HG02678 (cell line): ENCODE data around the gene FAT1.

ENCODE experiments used
- ATAC-seq: cut with Tn5 transposase; IDR thresholded peaks from one replicate; pipeline ENCODE4 v1.9.1; 2021; ENCODE audit warnings: mild to moderate bottlenecking, moderate library complexity; ENCODE audit not compliant: unreplicated experiment

FAT1 gene

DNA sequence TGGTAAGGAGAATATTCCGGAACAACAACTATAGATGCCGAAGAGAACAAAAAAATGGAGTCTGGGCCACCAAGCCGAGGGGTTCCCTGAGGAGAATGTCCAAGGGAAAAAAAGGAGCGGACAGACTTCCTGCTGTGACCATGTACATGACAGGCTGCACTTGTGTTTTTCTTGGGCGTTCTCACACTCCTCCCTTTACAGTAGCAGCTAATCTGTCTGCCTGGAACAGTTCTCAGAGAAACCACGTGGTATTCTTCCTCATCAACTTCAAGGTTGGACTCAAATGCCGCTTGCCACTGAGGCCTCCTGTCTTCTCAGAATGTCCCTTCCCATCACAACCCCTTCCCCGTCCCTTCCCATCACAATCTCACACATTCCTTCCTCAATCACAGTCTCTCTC, 137.5 kb downstream of the FAT1 start:
- ATAC-seq = no peak

GRCh38 chr4:186584912-186585311, 138.7 kb downstream of the FAT1 start:
- ATAC-seq = no peak

- ATAC-seq = no peak
Measured at GRCh38 chr4:186581421-186581820, 142.2 kb downstream of the FAT1 start.

DNA sequence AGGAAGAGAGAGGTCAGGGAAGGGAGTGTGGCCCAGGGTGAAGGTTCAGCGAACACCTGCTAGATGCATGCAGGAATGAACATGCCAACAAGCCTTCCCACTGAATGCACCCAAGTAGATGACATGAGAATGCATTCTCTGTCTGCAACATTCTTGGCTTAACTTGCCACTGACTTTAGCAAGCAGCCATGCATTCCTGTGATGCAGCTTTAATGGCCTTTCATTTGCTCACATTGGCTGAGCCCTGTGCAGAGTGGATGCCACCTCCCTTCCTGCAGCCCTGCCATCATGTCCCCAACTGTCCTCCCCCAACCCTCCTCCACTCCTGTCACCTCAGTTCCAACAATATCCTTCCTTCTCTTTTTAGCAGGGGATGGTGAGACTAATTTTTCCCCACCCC, 143.0 kb downstream of the FAT1 start:
- ATAC-seq = no peak

- no peak for ATAC-seq
Measured at GRCh38 chr4:186570193-186570996, 153.3 kb downstream of the FAT1 start.

DNA sequence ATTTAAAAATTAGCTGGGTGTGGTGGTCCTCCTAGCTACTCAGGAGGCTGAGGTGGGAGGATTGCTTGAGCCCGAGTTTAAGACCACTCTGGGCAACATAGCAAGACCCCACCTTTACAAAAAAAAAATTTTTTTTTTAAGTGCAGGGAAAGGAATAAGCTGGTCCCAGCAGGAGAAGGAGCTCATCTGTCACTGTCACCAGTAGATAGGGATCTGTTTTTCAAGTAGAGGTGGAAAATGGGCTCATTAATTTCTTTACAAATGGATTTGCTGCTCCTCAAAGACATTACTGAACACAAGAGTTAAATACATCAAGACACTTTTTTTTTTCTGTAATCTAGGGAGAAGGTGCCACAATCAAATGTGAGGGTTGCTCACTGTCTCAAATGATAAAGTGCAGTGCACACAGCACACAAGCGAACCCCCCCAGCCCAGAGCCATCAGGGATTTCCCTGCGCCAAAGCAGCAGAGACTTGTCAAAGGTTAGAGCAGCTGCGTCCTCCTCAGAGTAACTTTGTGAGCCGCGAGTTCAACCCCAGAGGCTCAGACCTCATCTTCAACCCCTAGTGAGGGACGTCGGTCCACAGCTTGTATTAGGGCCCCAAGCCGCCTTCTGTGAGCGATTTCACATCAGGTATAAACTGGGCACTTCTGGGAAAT, 154.0 kb downstream of the FAT1 start:
- no peak for ATAC-seq

- ATAC-seq = no peak
Measured at GRCh38 chr4:186566068-186566467, 157.6 kb downstream of the FAT1 start.

- ATAC-seq = no peak
Measured at GRCh38 chr4:186563761-186564160, 159.9 kb downstream of the FAT1 start.

GRCh38 chr4:186561748-186562147, 161.9 kb downstream of the FAT1 start:
- ATAC-seq = no peak

DNA sequence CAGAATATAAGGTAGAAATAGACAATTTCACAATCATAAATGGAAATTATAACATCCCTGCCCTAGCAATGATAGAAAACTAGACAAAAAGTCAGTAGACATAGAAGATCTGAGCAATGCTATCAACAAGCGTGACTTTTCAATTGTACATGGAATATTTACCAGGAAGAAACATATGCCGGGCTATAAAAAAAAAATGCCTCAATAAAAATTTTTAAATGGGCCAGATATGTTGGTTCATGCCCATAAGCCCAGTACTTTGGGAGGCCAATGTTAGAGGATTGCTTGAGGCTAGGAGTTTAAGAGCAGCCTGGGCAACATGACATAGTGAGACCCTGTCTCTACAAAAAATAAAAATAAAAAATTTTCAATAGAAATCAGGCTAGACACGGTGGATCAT, 163.0 kb downstream of the FAT1 start:
- ATAC-seq = no peak

- ATAC-seq = no peak
Measured at GRCh38 chr4:186557486-186557885, 166.2 kb downstream of the FAT1 start.

GRCh38 chr4:186557061-186557460, 166.6 kb downstream of the FAT1 start:
- no peak for ATAC-seq

DNA sequence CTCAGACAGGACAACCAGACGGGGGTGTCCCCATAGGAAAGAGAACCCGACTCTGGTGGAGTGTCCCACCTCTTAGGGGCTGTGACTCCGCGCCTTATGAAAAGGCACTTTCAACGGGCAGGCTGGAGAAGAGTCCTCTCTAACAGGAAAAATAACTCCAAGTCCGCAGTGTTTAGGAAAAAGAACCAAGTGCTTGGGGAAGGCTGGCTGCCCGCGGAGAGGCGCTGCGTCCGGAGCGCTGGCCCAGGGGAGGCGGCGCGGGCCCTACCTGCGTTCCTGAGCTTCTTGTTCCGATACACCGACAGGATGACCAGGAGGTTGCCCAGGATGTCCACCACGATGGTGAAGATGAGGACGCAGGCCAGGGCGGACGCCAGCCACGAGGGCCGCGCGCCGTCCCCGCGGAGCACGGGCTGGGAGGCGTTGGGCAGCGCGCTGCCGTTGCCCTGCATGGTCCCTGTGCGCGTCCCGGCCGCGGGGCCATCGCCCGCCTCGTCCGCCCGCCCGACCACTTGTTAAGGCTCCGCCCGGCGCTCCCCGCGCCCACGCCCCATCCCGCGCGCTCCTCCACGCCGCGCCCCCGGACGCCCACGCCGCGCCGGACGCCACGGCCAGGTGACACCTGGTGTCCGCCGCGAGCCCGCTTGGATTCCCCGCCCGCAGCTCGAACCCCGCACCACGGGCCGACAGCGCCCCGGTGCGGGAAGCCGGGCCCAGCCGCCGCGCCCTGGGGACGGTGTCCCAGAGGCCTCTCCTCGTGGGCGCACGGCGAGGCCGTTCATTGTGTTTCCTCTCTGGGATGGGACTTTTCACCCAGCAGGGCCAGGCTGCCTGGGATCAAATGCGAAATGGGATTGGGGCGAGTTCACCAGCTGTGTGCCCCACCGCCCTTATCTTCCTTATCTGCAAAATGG, 168.5 kb downstream of the FAT1 start, which contains the start of gene MTNR1A:
Gene MTNR1A (minus strand): TSS at position 654 of the 914 bp plus-strand sequence. CDS start 202 bp downstream, at position 452.
- no peak for ATAC-seq

DNA sequence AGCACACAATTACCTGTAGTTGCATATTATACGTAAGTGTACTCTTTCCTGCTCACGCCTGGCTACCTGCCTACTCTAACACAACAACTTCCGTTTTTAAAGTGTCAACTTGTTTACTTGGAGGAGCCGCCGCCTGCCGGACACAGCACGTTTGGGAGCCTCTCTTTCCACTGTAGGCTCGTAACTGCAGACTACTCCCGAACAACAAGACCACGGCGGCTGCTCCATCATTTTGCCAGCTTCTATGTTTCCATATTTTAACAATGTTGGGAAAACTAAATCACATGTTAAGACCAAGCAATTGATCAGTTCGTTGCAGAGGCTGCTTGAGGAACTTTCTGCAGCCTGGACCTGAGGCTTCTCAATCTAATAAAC, 169.1 kb downstream of the FAT1 start:
- ATAC-seq = no peak

GRCh38 chr4:186553717-186554116, 169.9 kb downstream of the FAT1 start:
- no peak for ATAC-seq

DNA sequence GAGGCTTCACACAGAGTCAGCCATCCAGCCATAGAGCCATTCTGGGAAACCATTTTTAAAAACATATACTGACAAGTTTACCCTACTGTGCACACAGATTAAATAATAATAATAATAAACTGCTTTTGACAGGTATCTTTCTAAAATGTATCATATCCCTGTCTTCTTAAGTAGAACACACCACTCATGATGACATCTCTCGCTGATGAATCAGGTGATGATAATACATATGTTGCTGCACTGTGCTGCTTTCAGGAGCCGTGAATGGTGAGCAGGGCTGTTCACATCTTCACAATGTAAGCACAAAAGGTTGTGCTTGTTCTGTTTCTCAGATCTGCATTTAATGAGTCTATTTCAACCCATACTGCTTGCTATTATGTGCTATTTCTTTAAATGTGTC, 171.8 kb downstream of the FAT1 start:
- ATAC-seq = no peak

DNA sequence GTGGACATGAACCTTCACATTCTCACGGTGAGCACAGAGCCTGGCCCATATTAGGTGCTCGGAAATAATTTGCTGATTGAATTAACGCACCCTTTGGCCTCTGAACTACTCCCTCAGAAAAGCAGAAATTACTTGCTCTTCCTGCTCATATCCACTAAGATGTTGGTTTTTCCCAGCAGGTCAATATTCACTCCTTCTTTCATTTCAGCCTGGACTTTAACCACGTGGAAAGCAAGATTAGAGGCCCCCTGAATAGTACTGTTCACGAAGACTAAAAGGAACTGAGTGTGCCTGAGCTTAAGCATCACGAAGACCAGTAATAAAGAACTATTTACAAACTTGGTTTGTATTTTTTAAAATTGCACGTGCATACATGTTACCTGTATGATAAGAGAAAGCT, 178.2 kb downstream of the FAT1 start:
- ATAC-seq = no peak

GRCh38 chr4:186543206-186543605, 180.4 kb downstream of the FAT1 start:
- no peak for ATAC-seq

DNA sequence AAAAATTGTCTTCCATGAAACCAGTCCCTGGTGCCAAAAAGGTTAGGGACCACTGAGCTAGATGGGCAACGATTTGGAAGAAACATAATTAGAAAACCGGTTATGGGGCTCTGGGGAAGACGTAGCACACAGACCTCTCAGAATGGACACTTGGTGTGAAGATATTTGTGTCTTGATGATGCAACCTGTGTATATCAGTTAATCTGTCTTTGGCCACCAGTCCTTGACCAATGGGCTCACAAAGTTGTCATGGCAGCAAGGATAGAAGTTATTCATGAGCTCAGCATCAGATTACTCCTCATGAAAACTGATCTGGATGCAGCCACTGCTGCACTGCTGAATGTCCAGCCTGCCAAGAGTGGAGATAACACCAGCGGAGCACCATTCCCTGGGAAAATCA, 181.9 kb downstream of the FAT1 start:
- ATAC-seq = no peak

DNA sequence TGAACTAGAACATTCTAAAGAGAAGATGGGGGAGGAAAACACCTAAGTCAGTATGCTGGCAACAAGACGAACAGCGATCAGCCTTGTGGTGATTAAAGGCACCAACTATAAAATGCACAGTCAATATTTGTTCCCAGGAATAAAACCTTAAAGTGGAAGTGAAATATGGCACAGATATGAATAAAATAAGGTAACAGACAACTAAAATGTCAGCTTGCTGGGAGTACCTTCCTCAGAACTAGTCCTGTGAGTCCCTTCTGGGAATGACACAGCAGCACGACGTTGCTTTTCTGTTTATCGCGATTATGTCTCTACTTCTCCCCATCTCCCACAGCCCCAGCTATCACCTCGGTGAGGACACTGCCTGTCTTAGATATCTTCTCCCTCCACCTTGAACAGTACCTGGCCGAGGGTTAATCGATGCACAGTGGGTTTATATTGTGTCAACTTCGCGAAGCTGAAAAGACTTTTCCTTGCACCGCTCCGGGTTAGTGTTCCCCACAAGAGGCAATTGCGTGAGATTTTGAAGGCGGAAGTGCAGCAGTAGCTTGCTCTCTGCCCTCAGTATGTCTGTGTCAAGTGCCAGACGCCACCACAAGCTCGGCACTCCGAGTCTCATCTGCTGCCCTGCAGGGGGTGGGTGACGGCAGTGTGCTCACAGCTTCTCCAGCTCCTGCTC, 185.7 kb downstream of the FAT1 start:
- no peak for ATAC-seq
